Neural progenitor cell (in vitro differentiated cells): ENCODE results near the gene LDAH.
"Not testable (repeated sequence)": the region's sequence is repeated elsewhere in the genome, so short reads cannot be mapped to it uniquely, and the experiment has no call there.

Experiments
- CTCF ChIP-seq: fragments of 200-600 bp; sonication (generic); IDR thresholded peaks from 2 replicates; pipeline ENCODE4 v1.5.1; 2017; ENCODE audit warnings: antibody characterized with exemption, mild to moderate bottlenecking
- EZH2 ChIP-seq: fragments of 200-600 bp; sonication (generic); IDR thresholded peaks from 2 replicates; pipeline ENCODE4 v1.6.1; 2017; ENCODE audit warnings: antibody characterized with exemption, mild to moderate bottlenecking, moderate library complexity
- EZH2phosphoT487 ChIP-seq: fragments of 200-600 bp; sonication (generic); IDR thresholded peaks from 2 replicates; pipeline ENCODE4 v1.6.1; 2017; ENCODE audit warnings: antibody characterized with exemption

DNA sequence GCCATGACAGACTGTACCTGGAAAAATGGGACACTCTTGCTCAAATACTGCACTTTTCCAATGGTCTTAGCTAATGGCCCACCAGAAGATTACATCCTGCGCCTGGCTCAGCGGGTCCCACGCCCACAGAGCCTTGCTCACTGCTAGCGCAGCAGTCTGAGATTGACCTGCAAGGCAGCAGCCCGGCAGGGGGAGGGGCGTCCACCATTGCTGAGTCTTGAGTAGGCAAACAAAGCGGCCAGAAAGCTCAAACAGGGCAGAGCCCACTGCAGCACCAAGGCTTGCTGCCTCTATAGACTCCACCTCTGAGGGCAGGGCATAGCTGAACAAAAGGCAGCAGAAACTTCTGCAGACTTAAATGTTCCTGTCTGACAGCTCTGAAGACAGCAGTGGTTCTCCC, 111.3 kb downstream of the LDAH start:
- TF ChIP-seq EZH2, CTCF, EZH2phosphoT487: not testable (repeated sequence)
